Suprapubic skin (tissue), 4 donors: Measurements from ENCODE around the gene VSX1. TPM values are rescaled to one million over a fixed set of nuclear protein-coding genes. Genes with fewer than 3 reads are reported as not detected.

Experiments
- DNase-seq, 2 donors: peaks; one replicate each; pipeline ENCODE4 v3.0.0-alpha.2; 2019; ENCODE audit warnings: low spot score in 2 of 2
- H3K27ac ChIP-seq: fragments of 200-600 bp; sonication (generic); one replicate; pipeline ENCODE4 v1.5.1; 2019
- H3K27me3 ChIP-seq: fragments of 200-600 bp; sonication (generic); one replicate; pipeline ENCODE4 v1.5.1; 2019
- H3K36me3 ChIP-seq: fragments of 200-600 bp; sonication (generic); one replicate; pipeline ENCODE4 v1.5.1; 2019
- H3K4me1 ChIP-seq: fragments of 200-600 bp; sonication (generic); one replicate; pipeline ENCODE4 v1.5.1; 2019
- H3K4me3 ChIP-seq: fragments of 200-600 bp; sonication (generic); one replicate; pipeline ENCODE4 v1.5.1; 2019; ENCODE audit warnings: mild to moderate bottlenecking
- H3K9me3 ChIP-seq: fragments of 200-600 bp; sonication (generic); one replicate; pipeline ENCODE4 v1.5.1; 2019
- EP300 ChIP-seq: sonication (generic); formaldehyde crosslinking; IDR thresholded peaks from one replicate; pipeline ENCODE4 v1.6.1; 2017; ENCODE audit warnings: antibody characterized with exemption
- POLR2A ChIP-seq, 2 donors: fragments of 450-650 bp; IDR thresholded peaks; one replicate each; pipeline ENCODE4 v1.6.1; 2017; ENCODE audit warnings: antibody characterized with exemption in 2 of 2, mild to moderate bottlenecking in 2 of 2, moderate library complexity in 2 of 2
- POLR2AphosphoS5 ChIP-seq, 3 donors: sonication (generic); formaldehyde crosslinking; IDR thresholded peaks; one replicate each; pipeline ENCODE4 v1.6.1; 2017; ENCODE audit warnings: antibody characterized with exemption in 3 of 3
- WGBS: methylation state at CpG from one replicate; pipeline ENCODE4 v1.1.5; 2018; 5-methylcytosine and 5-hydroxymethylcytosine counted together
- total RNA-seq, 4 donors: library from RNA; depleted of rRNA; stranded (reverse); fragments of >200 nt; gene quantifications; one replicate each; pipeline ENCODE4 v1.1.0, GENCODE V29; 2016
- TF ChIP-seq, protein P1 (sequence below), 2 donors: fragments of 200-600 bp in 1 of 2; fragments of 450-650 bp in 1 of 2; sonication (generic) in 1 of 2; IDR thresholded peaks; one replicate each; pipeline ENCODE4 v1.5.1; 2016 to 2019; ENCODE audit warnings: antibody characterized with exemption in 2 of 2, mild to moderate bottlenecking in 1 of 2, moderate library complexity in 1 of 2

Gene VSX1
- total RNA-seq, 4 donors from 2014 or later = not detected

DNA sequence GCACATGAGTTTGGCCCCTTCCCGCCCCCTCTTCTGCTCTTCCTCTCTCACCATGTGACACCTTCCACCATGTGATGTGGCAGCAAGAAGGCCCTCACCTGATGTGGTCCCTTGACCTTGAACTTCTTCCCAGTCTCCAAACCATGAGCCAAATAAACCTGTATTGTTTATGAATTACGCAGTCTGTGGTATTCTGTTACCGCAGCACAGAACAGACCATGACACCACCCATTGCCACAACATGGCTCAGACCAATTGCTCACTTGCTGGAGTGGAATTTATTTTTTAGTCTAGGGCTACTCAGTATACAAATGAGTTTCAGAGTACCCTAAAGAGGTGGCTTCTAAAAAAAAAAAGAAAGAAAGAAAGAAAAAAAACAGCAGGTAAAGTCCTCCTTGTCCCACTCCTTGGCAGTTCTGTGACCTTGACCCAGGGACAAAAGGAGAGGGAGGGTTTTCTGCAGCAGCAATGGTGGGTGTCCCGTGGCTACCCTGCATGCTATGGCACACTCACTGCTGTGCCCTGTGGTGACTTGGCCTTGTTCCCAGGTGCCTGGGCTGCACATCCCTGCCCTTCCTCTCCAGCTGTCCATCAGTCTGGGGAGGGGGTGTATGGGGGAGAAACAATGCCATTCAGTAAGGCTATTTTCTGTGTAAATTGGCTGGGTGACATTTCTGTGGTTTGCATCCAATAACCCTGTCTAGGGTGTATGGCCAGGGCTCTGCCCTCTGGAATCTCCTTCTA, 5.4 kb upstream of the VSX1 start:
- no peaks in the 10 kb centered on the region for H3K9me3 ChIP-seq
- peaks cover 19% of the 10 kb centered on the region for H3K4me1 ChIP-seq
- H3K27ac ChIP-seq = no peak overlapping the region
- H3K4me3 ChIP-seq = no peak overlapping the region
- WGBS = 90% methylated on average over 4 of the region's 4 CpGs
- TF ChIP-seq EP300 (no peak), POLR2A (IDR thresholded peaks at IDR 0.05) (no peak), POLR2AphosphoS5 (IDR thresholded peaks at IDR 0.05) (no peak)
- TF ChIP-seq, protein P1, sequence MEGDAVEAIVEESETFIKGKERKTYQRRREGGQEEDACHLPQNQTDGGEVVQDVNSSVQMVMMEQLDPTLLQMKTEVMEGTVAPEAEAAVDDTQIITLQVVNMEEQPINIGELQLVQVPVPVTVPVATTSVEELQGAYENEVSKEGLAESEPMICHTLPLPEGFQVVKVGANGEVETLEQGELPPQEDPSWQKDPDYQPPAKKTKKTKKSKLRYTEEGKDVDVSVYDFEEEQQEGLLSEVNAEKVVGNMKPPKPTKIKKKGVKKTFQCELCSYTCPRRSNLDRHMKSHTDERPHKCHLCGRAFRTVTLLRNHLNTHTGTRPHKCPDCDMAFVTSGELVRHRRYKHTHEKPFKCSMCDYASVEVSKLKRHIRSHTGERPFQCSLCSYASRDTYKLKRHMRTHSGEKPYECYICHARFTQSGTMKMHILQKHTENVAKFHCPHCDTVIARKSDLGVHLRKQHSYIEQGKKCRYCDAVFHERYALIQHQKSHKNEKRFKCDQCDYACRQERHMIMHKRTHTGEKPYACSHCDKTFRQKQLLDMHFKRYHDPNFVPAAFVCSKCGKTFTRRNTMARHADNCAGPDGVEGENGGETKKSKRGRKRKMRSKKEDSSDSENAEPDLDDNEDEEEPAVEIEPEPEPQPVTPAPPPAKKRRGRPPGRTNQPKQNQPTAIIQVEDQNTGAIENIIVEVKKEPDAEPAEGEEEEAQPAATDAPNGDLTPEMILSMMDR (IDR thresholded peaks at IDR 0.05) = no peak
- H3K27me3 ChIP-seq = peaks cover 69% of the 10 kb centered on the region
- H3K36me3 ChIP-seq = no peaks in the 10 kb centered on the region
- no peak for DNase-seq

DNA sequence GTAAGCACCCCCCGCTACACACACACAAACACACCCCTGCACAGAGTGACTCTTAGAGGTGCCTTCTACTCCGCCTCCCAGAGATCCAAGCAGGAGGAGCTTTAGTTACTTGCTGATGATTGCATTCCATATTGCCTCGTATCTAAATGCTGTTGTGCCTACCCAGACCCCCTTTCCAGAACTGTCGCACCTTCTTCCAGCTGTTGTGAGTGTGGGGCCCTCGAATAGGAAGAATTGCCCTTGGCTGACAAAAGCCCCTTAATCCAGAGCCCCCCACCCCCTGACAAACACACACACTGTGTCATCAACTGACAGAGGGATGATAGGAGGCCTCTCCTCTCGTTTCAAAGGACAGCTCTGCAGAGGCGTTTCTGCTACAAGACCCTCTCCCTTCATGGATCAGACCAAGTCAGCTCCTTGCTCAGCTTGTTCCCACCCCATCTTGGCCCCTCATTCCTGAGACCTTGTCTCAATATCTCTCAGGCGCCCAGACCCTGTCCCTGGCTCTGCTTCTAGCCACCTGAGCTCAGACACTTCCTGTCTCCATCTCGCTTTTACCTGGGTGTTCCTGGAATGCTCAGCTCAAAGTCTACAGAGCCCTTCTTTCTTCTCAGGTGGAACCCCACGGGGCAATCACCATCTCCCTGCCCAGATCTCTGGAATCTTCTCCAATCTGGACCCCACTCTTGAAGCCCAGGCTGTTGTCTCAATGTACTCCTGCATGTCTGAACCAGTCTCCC, 4.0 kb upstream of the VSX1 start:
- Histone ChIP-seq H3K4me1 (peaks cover 28% of the 10 kb centered on the region), H3K27ac (no peak overlapping the region), H3K4me3 (no peak overlapping the region), H3K9me3 (no peaks in the 10 kb centered on the region), H3K36me3 (no peaks in the 10 kb centered on the region), H3K27me3 (peaks cover 81% of the 10 kb centered on the region)
- WGBS = 66% methylated on average over 10 of the region's 10 CpGs
- no peak for DNase-seq
- TF ChIP-seq POLR2AphosphoS5 (IDR thresholded peaks at IDR 0.05) (no peak), EP300 (no peak), POLR2A (IDR thresholded peaks at IDR 0.05) (no peak)
- TF ChIP-seq, protein P1 (IDR thresholded peaks at IDR 0.05) = no peak

DNA sequence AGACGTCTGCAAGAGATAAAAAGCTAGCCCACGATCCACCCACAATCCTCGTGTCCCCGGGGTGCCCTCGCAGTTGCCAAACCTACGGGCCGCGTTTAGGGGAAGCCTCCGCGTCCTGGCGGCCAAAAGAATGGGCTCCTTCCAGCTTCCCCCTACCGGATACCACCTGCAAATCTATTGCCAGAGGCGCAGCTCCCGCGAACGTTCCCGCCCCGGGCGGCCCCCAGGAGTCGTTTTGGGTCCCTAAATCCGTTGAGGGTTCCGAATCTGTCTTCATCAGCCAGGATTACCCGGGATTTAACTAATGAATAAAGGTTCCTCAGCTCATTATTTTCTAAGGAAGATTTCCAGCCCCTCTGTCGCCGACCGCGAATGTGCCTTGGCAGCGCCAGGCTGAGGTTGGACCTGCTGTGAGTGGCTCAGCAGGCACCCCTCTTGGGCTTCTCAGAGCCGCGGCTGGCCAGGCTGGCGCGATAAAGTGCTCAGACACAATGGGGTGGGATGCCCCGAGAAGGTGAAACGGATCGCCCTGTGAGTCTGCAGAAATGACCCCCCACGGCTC, 2.8 kb upstream of the VSX1 start:
- H3K27ac ChIP-seq = no peak overlapping the region
- TF ChIP-seq POLR2A (IDR thresholded peaks at IDR 0.05) = no peak
- TF ChIP-seq, protein P1 (IDR thresholded peaks at IDR 0.05) = no peak
- no peak for TF ChIP-seq EP300
- no peak for TF ChIP-seq POLR2AphosphoS5 (IDR thresholded peaks at IDR 0.05)
- no peak overlapping the region for H3K4me3 ChIP-seq
- no peak for DNase-seq
- H3K36me3 ChIP-seq = no peaks in the 10 kb centered on the region
- H3K27me3 ChIP-seq = peaks cover 89% of the 10 kb centered on the region
- peaks cover 28% of the 10 kb centered on the region for H3K4me1 ChIP-seq
- no peaks in the 10 kb centered on the region for H3K9me3 ChIP-seq
- WGBS = 10% methylated on average over 2 of the region's 36 CpGs

DNA sequence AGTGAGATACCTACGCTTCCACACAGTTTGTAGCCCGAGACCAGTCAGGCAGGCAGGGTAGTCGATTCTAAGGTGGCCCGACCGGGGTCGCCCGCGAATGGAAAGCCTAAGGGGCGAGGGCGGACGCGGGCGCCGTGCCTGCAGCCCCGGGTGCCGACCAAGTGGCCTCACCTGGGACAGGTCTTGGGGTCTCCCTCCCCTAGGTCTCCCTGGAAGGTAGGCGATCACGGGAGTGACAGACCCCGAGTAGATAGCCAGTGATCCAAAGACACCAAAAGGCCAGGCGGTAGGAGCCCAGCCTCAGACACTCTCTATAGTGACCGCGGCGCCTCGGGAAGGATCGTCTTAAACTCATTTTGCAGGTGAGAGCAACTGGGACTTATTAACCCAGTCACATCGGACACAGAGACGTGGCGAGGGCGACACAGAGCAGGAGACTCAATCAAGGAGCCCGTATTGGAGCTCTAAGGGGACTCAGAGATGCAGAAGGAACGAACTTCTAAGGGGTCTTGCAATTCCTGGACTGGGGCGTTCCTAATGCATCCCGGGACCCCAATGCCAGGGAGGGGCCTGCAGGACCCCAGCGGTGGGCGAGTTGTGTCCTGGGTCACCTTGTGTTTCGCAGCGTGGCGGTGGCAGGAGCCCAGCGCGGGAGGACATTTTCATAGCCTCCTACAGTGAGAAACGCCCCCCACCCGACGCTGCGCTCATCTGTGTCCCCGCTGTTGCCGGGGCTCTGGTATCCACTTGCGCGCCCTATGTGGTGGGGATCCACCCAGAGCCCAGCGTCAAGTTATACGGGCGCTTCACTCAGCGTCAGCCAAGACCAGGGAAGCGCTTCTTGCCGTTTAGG, 2.1 kb upstream of the VSX1 start:
- no peak for DNase-seq
- TF ChIP-seq POLR2A (IDR thresholded peaks at IDR 0.05) (no peak), POLR2AphosphoS5 (IDR thresholded peaks at IDR 0.05) (no peak), EP300 (no peak)
- TF ChIP-seq, protein P1 (IDR thresholded peaks at IDR 0.05) = no peak
- Histone ChIP-seq H3K9me3 (no peaks in the 10 kb centered on the region), H3K27me3 (peaks cover 96% of the 10 kb centered on the region), H3K36me3 (no peaks in the 10 kb centered on the region), H3K4me1 (peaks cover 28% of the 10 kb centered on the region), H3K27ac (no peak overlapping the region), H3K4me3 (no peak overlapping the region)
- 13% methylated on average over 18 of the region's 54 CpGs for WGBS
